GM12878 (cell line): ENCODE measurements around the gene GFRA1. TPM values are rescaled to one million over a fixed set of nuclear protein-coding genes. Genes with fewer than 3 reads are reported as not detected.

ENCODE experiments used
- ATAC-seq: fragments of 200-7000 bp; cut with Tn5 transposase; 3 replicates; pipeline ENCODE4 v1.9.1; 2020; ENCODE audit warnings: mild to moderate bottlenecking, moderate library complexity
- BruUV-seq: library from RNA; stranded (reverse); fragments of 400-500 nt; replicated peaks from 2 replicates; lab custom pipeline; 2021; lab: Mats Ljungman, UMichigan
- CTCF ChIA-PET: fragments of 300-600 bp; sonication (Branson Sonifier 250); formaldehyde crosslinking; extraction: SDS; loops from one replicate; lab custom pipeline; 2021; ENCODE audit warnings: inconsistent platforms; lab: Yijun Ruan, JAX
- POLR2A ChIA-PET: fragments of 350-600 bp; formaldehyde crosslinking; extraction: SDS; loops from one replicate; lab custom pipeline; 2021; ENCODE audit warnings: inconsistent platforms; lab: Charles Lee
- RAD21 ChIA-PET: fragments of 300-600 bp; sonication (Branson Sonifier 250); formaldehyde crosslinking; loops from one replicate; lab custom pipeline; 2023; ENCODE audit warnings: antibody characterized with exemption; ENCODE audit not compliant: unreplicated experiment; lab: Charles Lee
- SMC1A ChIA-PET: fragments of 300-600 bp; sonication (Branson Sonifier 250); formaldehyde crosslinking; loops from one replicate; lab custom pipeline; 2023; ENCODE audit not compliant: unreplicated experiment, uncharacterized antibody; lab: Charles Lee
- DNase-seq: peaks from one replicate; pipeline ENCODE4 v3.0.0-alpha.2; 2011; ENCODE audit warnings: low read depth, low spot score
- FAIRE-seq: peaks from 3 replicates; lab custom pipeline; 2011; peaks lifted over from hg19 to GRCh38; lab: Jason Lieb, UNC
- H2AFZ ChIP-seq: 2 replicates; pipeline ENCODE4 v1.6.0; 2011; ENCODE audit warnings: low read depth, low read length, control low read depth; ENCODE audit not compliant: control insufficient read depth
- H3K27ac ChIP-seq: 2 replicates; pipeline ENCODE4 v1.5.1; 2011; ENCODE audit warnings: control low read depth; ENCODE audit not compliant: control insufficient read depth, insufficient read depth
- H3K27me3 ChIP-seq, 2 experiments: replicated peaks in 1 of 2; 2 replicates each; pipeline versions ENCODE4 v1.6.0 to v1.6.1; 2011; ENCODE audit warnings: low read length in 1 of 2; ENCODE audit not compliant: control insufficient read depth in 2 of 2, insufficient read depth in 2 of 2
- H3K36me3 ChIP-seq, 2 experiments: 2 replicates each; pipeline ENCODE4 v1.5.1; 2011; ENCODE audit warnings: low read length in 1 of 2; ENCODE audit not compliant: control insufficient read depth in 2 of 2, insufficient read depth in 2 of 2
- H3K4me1 ChIP-seq: 2 replicates; pipeline ENCODE4 v1.6.1; 2011; ENCODE audit warnings: mild to moderate bottlenecking, low read length, moderate library complexity, mixed read lengths; ENCODE audit not compliant: control insufficient read depth, insufficient read depth
- H3K4me2 ChIP-seq: 2 replicates; pipeline ENCODE4 v1.6.0; 2011; ENCODE audit warnings: control low read depth; ENCODE audit not compliant: control insufficient read depth, insufficient read depth
- H3K4me3 ChIP-seq: fragments of 200-600 bp; sonication (generic); 2 replicates; pipeline ENCODE4 v1.5.1; 2016
- H3K79me2 ChIP-seq: 2 replicates; pipeline ENCODE4 v1.6.0; 2011; ENCODE audit warnings: low read length; ENCODE audit not compliant: control insufficient read depth, insufficient read depth
- H3K9ac ChIP-seq: 2 replicates; pipeline ENCODE4 v1.8.0; 2011; ENCODE audit warnings: low read length, control low read depth, mixed read lengths; ENCODE audit not compliant: control insufficient read depth, insufficient read depth
- H3K9me3 ChIP-seq: replicated peaks from 3 replicates; pipeline ENCODE4 v1.5.1; 2011; ENCODE audit warnings: mild to moderate bottlenecking, low read length; ENCODE audit not compliant: control insufficient read depth, insufficient read depth
- H4K20me1 ChIP-seq: 2 replicates; pipeline ENCODE4 v1.6.0; 2011; ENCODE audit not compliant: control insufficient read depth, insufficient read depth
- CBX3 ChIP-seq: fragments of 200-600 bp; sonication (generic); IDR thresholded peaks from 2 replicates; pipeline ENCODE4 v1.6.1; 2016; ENCODE audit warnings: low read depth, borderline replicate concordance
- EGR1 ChIP-seq, 2 experiments: IDR thresholded peaks; 1 replicate in 1 of 2; 2 replicates in 1 of 2; pipeline ENCODE4 v1.6.1; 2011 to 2012; ENCODE audit warnings: low read depth in 2 of 2, low read length in 2 of 2, borderline replicate concordance in 1 of 2, mild to moderate bottlenecking in 1 of 2, moderate library complexity in 1 of 2
- EZH2 ChIP-seq: IDR thresholded peaks from 2 replicates; pipeline ENCODE4 v1.6.1; 2012; ENCODE audit warnings: low read depth, mild to moderate bottlenecking, control low read depth, inconsistent platforms, low read length, borderline replicate concordance; ENCODE audit not compliant: control insufficient read depth
- IKZF1 ChIP-seq: fragments of 450-650 bp; conservative IDR thresholded peaks from 2 replicates; pipeline ENCODE4 v1.6.1; 2017; ENCODE audit warnings: antibody characterized with exemption, mild to moderate bottlenecking
- MYC ChIP-seq: IDR thresholded peaks from 2 replicates; pipeline ENCODE4 v1.6.1; 2011; ENCODE audit warnings: mild to moderate bottlenecking, low read length, moderate library complexity, inconsistent platforms; ENCODE audit not compliant: insufficient read depth, insufficient replicate concordance, insufficient read length, severe bottlenecking
- NRF1 ChIP-seq: conservative IDR thresholded peaks from 2 replicates; pipeline ENCODE4 v1.6.1; 2011; ENCODE audit warnings: mild to moderate bottlenecking, low read depth, low read length, improper control_type of control experiment
- PAX8 ChIP-seq: fragments of 450-650 bp; IDR thresholded peaks from 2 replicates; pipeline ENCODE4 v1.6.1; 2017; ENCODE audit warnings: mild to moderate bottlenecking, moderate library complexity
- PML ChIP-seq: IDR thresholded peaks from 2 replicates; pipeline ENCODE4 v1.6.1; 2012; ENCODE audit warnings: low read length, inconsistent platforms
- RBBP5 ChIP-seq: fragments of 200-600 bp; sonication (generic); conservative IDR thresholded peaks from 2 replicates; pipeline ENCODE4 v1.6.1; 2016
- SMAD1 ChIP-seq: fragments of 450-650 bp; IDR thresholded peaks from 2 replicates; pipeline ENCODE4 v1.6.1; 2018; ENCODE audit warnings: mild to moderate bottlenecking, low read depth; ENCODE audit not compliant: partially characterized antibody
- SMAD5 ChIP-seq: IDR thresholded peaks from 2 replicates; pipeline ENCODE4 v1.6.1; 2016; ENCODE audit warnings: antibody characterized with exemption, low read depth
- SMC3 ChIP-seq: IDR thresholded peaks from 2 replicates; pipeline ENCODE4 v1.6.1; 2011; ENCODE audit warnings: low read length, improper control_type of control experiment, borderline replicate concordance
- STAT1 ChIP-seq: fragments of 450-650 bp; conservative IDR thresholded peaks from 2 replicates; pipeline ENCODE4 v1.6.1; 2014; ENCODE audit warnings: antibody characterized with exemption, mild to moderate bottlenecking
- TCF12 ChIP-seq: IDR thresholded peaks from 2 replicates; pipeline ENCODE4 v1.6.1; 2011; ENCODE audit warnings: low read depth, mild to moderate bottlenecking, low read length
- WGBS: methylation state at CpG from one replicate; pipeline ENCODE4 v1.1.6; 2016; ENCODE audit warnings: low lambda C conversion rate; ENCODE audit not compliant: insufficient replicate concordance, insufficient coverage; ENCODE audit errors: missing lambda C conversion rate; 5-methylcytosine and 5-hydroxymethylcytosine counted together
- in situ Hi-C: fragments of 300-500 bp; cut with MboI; formaldehyde crosslinking; loops from 9 replicates; pipeline ENCODE4 v1.14.3; 2018; ENCODE audit warnings: mixed read lengths
- intact Hi-C: fragments of 100-400 bp; cut with micrococcal nuclease; formaldehyde crosslinking; loops from one replicate; pipeline ENCODE4 v1.14.2; 2022; ENCODE audit not compliant: unreplicated experiment
- polyA plus RNA-seq, 11 experiments: library from polyadenylated mRNA; depleted of rRNA in 4 of 11; unstranded in 6 of 11; stranded (reverse) in 5 of 11; fragments of >200 nt; fragmentation: Nextera tagmentation in 4 of 11; fragmentation: Illumina TruSeq in 1 of 11; extraction: Ambion mirVana in 4 of 11; extraction: Trizol in 1 of 11; gene quantifications; 1 replicate in 1 of 11; 2 replicates in 10 of 11; pipeline versions ENCODE4 v1.2.1 to v1.2.3, GENCODE V29; 2011 to 2016; ENCODE audit warnings: inconsistent platforms in 2 of 11, missing spikeins in 2 of 11, low read depth in 1 of 11
- total RNA-seq, 4 experiments: library from RNA; depleted of rRNA in 3 of 4; stranded (reverse); fragments of >200 nt in 3 of 4; fragmentation: Illumina TruSeq in 1 of 4; extraction: Trizol in 1 of 4; gene quantifications; 2 replicates each; pipeline versions ENCODE4 v1.2.1 to v1.2.3, GENCODE V29; 2013 to 2021
- TF ChIP-seq, protein P1 (sequence below): fragments of 450-650 bp; IDR thresholded peaks from 2 replicates; pipeline ENCODE4 v1.6.1; 2017; ENCODE audit warnings: mild to moderate bottlenecking, moderate library complexity
- TF ChIP-seq, protein P2 (sequence below): fragments of 150-350 bp; IDR thresholded peaks from 2 replicates; pipeline ENCODE4 v1.6.1; 2014; ENCODE audit warnings: mild to moderate bottlenecking, low read depth, low read length

The GFRA1 gene
- total and polyA plus RNA-seq, 10 of the 15 experiments (the other 5 are each of a cell fraction or from before 2014, with no cell fraction given), result 0.05 to 0.19 TPM; not detected in 8

- TF ChIP-seq, protein P1, sequence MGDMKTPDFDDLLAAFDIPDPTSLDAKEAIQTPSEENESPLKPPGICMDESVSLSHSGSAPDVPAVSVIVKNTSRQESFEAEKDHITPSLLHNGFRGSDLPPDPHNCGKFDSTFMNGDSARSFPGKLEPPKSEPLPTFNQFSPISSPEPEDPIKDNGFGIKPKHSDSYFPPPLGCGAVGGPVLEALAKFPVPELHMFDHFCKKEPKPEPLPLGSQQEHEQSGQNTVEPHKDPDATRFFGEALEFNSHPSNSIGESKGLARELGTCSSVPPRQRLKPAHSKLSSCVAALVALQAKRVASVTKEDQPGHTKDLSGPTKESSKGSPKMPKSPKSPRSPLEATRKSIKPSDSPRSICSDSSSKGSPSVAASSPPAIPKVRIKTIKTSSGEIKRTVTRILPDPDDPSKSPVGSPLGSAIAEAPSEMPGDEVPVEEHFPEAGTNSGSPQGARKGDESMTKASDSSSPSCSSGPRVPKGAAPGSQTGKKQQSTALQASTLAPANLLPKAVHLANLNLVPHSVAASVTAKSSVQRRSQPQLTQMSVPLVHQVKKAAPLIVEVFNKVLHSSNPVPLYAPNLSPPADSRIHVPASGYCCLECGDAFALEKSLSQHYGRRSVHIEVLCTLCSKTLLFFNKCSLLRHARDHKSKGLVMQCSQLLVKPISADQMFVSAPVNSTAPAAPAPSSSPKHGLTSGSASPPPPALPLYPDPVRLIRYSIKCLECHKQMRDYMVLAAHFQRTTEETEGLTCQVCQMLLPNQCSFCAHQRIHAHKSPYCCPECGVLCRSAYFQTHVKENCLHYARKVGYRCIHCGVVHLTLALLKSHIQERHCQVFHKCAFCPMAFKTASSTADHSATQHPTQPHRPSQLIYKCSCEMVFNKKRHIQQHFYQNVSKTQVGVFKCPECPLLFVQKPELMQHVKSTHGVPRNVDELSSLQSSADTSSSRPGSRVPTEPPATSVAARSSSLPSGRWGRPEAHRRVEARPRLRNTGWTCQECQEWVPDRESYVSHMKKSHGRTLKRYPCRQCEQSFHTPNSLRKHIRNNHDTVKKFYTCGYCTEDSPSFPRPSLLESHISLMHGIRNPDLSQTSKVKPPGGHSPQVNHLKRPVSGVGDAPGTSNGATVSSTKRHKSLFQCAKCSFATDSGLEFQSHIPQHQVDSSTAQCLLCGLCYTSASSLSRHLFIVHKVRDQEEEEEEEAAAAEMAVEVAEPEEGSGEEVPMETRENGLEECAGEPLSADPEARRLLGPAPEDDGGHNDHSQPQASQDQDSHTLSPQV, result no peak
- TF ChIP-seq EZH2, result no peak
- TF ChIP-seq SMAD5, result no peak
- TF ChIP-seq PML, result no peak
- TF ChIP-seq SMC3, result no peak
- TF ChIP-seq EGR1 (IDR thresholded peaks at IDR 0.05; ENCODE audit: borderline replicate concordance in 1 of 2, low read depth in 2 of 2, low read length in 2 of 2), result no peak
Measured at GRCh38 chr10:116141246-116141645, 131.8 kb downstream of the GFRA1 start (continued).

- ChIA-PET CTCF (no interaction called here), SMC1A (no interaction called here), RAD21 (no interaction called here), POLR2A (no interaction called here)
- no peaks in the 10 kb centered on the region for H3K27me3 ChIP-seq
- ATAC-seq (no peak), FAIRE-seq (no peak), DNase-seq (no peak)
- H3K36me3 ChIP-seq, result no peaks in the 10 kb centered on the region
- 63% methylated on average over 3 of the region's 3 CpGs for WGBS
- H3K4me3 ChIP-seq, result no peak overlapping the region
- H3K9ac ChIP-seq, result no peak overlapping the region
- no peaks in the 10 kb centered on the region for H3K79me2 ChIP-seq
- intact Hi-C loops, result no loop called here
- H4K20me1 ChIP-seq, result no peaks in the 10 kb centered on the region
- no peaks in the 10 kb centered on the region for H3K9me3 ChIP-seq
- no peak overlapping the region for H3K4me2 ChIP-seq
- BruUV-seq, result no TSS peak
- no peak overlapping the region for H2AFZ ChIP-seq
- in situ Hi-C loops, result no loop called here
- H3K27ac ChIP-seq, result no peak overlapping the region
- no peaks in the 10 kb centered on the region for H3K4me1 ChIP-seq
- TF ChIP-seq STAT1 (no peak), NRF1 (no peak), SMAD1 (no peak), MYC (no peak), TCF12 (no peak), IKZF1 (no peak), PAX8 (no peak), RBBP5 (no peak), CBX3 (no peak)
- TF ChIP-seq, protein P2, sequence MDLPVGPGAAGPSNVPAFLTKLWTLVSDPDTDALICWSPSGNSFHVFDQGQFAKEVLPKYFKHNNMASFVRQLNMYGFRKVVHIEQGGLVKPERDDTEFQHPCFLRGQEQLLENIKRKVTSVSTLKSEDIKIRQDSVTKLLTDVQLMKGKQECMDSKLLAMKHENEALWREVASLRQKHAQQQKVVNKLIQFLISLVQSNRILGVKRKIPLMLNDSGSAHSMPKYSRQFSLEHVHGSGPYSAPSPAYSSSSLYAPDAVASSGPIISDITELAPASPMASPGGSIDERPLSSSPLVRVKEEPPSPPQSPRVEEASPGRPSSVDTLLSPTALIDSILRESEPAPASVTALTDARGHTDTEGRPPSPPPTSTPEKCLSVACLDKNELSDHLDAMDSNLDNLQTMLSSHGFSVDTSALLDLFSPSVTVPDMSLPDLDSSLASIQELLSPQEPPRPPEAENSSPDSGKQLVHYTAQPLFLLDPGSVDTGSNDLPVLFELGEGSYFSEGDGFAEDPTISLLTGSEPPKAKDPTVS, result no peak
Measured at GRCh38 chr10:116139886-116140285, 133.1 kb downstream of the GFRA1 start.
